WTC11 (cell line): ENCODE measurements around the gene C19orf25.

Experiments used
- CTCF ChIP-seq: fragments of 200-600 bp; IDR thresholded peaks from 2 replicates; pipeline ENCODE4 v1.8.0; 2022; ENCODE audit warnings: antibody characterized with exemption
- NFATC4 ChIP-seq: fragments of 250-450 bp; sonication (Bioruptor Pico); IDR thresholded peaks from 2 replicates; pipeline ENCODE4 v1.9.0; 2021; ENCODE audit warnings: mild to moderate bottlenecking
- ZBTB43 ChIP-seq: sonication (generic); formaldehyde crosslinking; IDR thresholded peaks from 2 replicates; pipeline ENCODE4 v1.8.1; 2023; ENCODE audit warnings: mild to moderate bottlenecking, missing genetic modification reagents
- ZNF138 ChIP-seq: sonication (generic); formaldehyde crosslinking; conservative IDR thresholded peaks from 2 replicates; pipeline ENCODE4 v1.8.1; 2022; ENCODE audit warnings: mild to moderate bottlenecking, moderate library complexity, missing genetic modification reagents

- TF ChIP-seq NFATC4 (CRISPR knock-in tag) (no peak), CTCF (no peak), ZBTB43 (no peak), ZNF138 (CRISPR knock-in tag) (no peak)
These were observed 48.8 kb upstream of the C19orf25 start for GRCh38 chr19:1527650-1528309.
